Esophagus squamous epithelium (tissue), 5 donors: Measurements from ENCODE around the gene ASGR2. TPM values are rescaled to one million over a fixed set of nuclear protein-coding genes. Genes with fewer than 3 reads are reported as not detected.

Experiments used
- DNase-seq: peaks from one replicate; lab custom pipeline; 2025; lab: John Stamatoyannopoulos, UW
- H3K27ac ChIP-seq, 4 donors: fragments of 200-600 bp; sonication (generic); one replicate each; pipeline ENCODE4 v1.5.1; 2016 to 2019; ENCODE audit warnings: mild to moderate bottlenecking in 1 of 4
- H3K27me3 ChIP-seq, 4 donors: fragments of 200-600 bp; sonication (generic); 1 replicate in 3 of 4; 2 replicates in 1 of 4; pipeline versions ENCODE4 v1.5.1 to v1.6.0; 2017 to 2021; ENCODE audit warnings: antibody characterized with exemption in 1 of 4
- H3K36me3 ChIP-seq, 3 donors: fragments of 200-600 bp; sonication (generic); one replicate each; pipeline ENCODE4 v1.5.1; 2016 to 2019
- H3K4me1 ChIP-seq, 3 donors: fragments of 200-600 bp; sonication (generic); one replicate each; pipeline ENCODE4 v1.5.1; 2017 to 2019
- H3K4me3 ChIP-seq, 4 donors: fragments of 200-600 bp; sonication (generic); 1 replicate in 3 of 4; 2 replicates in 1 of 4; pipeline ENCODE4 v1.5.1; 2016 to 2019; ENCODE audit warnings: mild to moderate bottlenecking in 2 of 4, moderate library complexity in 1 of 4
- H3K9me3 ChIP-seq, 3 donors: fragments of 200-600 bp; sonication (generic); one replicate each; pipeline ENCODE4 v1.5.1; 2016 to 2019
- POLR2A ChIP-seq, 4 donors: fragments of 450-650 bp; IDR thresholded peaks; one replicate each; pipeline ENCODE4 v1.6.1; 2017; ENCODE audit warnings: antibody characterized with exemption in 4 of 4, mild to moderate bottlenecking in 4 of 4, moderate library complexity in 3 of 4
- whole genome bisulfite sequencing, 2 donors: methylation state at CpG; one replicate each; pipeline ENCODE4 v1.1.5; 2018; 5-methylcytosine and 5-hydroxymethylcytosine counted together
- intact Hi-C: fragments of 100-400 bp; cut with DNase I; formaldehyde crosslinking; loops from one replicate; pipeline ENCODE4 v1.15.0; 2022
- total RNA-seq, 4 donors: library from RNA; depleted of rRNA; stranded (reverse); fragments of >200 nt; gene quantifications; one replicate each; pipeline ENCODE4 v1.1.0, GENCODE V29; 2016
- TF ChIP-seq, protein P1 (sequence below), 6 experiments: fragments of 450-650 bp in 4 of 6; fragments of 200-600 bp in 2 of 6; sonication (generic) in 2 of 6; IDR thresholded peaks; one replicate each; pipeline ENCODE4 v1.5.1; 2016 to 2019; ENCODE audit warnings: antibody characterized with exemption in 6 of 6, mild to moderate bottlenecking in 4 of 6, moderate library complexity in 4 of 6
- donor health status: DM: yes; HTN: yes; CAD: no.

The ASGR2 gene
- total RNA-seq, 4 donors from 2014 or later: 0.50 to 0.95 TPM; not detected in 2

GRCh38 chr17:7114875-7115614 lies 423 bp upstream of the ASGR2 start:
- H3K27ac ChIP-seq: peak overlapping the region in 2 of 4 donors; percentile 4 to 49
- H3K36me3 ChIP-seq: no peaks in the 10 kb centered on the region
- no peak overlapping the region for H3K4me3 ChIP-seq
- H3K27me3 ChIP-seq: peaks cover 0 to 15% (median 0%) of the 10 kb centered on the region in 4 donors
- 60 to 67% methylated on average over 4 to 16 of the region's 19 CpGs for WGBS, 2 donors
- intact Hi-C loops: no loop called here
- TF ChIP-seq, protein P1, sequence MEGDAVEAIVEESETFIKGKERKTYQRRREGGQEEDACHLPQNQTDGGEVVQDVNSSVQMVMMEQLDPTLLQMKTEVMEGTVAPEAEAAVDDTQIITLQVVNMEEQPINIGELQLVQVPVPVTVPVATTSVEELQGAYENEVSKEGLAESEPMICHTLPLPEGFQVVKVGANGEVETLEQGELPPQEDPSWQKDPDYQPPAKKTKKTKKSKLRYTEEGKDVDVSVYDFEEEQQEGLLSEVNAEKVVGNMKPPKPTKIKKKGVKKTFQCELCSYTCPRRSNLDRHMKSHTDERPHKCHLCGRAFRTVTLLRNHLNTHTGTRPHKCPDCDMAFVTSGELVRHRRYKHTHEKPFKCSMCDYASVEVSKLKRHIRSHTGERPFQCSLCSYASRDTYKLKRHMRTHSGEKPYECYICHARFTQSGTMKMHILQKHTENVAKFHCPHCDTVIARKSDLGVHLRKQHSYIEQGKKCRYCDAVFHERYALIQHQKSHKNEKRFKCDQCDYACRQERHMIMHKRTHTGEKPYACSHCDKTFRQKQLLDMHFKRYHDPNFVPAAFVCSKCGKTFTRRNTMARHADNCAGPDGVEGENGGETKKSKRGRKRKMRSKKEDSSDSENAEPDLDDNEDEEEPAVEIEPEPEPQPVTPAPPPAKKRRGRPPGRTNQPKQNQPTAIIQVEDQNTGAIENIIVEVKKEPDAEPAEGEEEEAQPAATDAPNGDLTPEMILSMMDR (IDR thresholded peaks at IDR 0.05): no peak
- TF ChIP-seq POLR2A (IDR thresholded peaks at IDR 0.05): no peak
- H3K4me1 ChIP-seq: no peaks in the 10 kb centered on the region
- H3K9me3 ChIP-seq: no peaks in the 10 kb centered on the region
- no peak for DNase-seq

GRCh38 chr17:7113273-7114071 lies 1.1 kb downstream of the ASGR2 start:
- no peak overlapping the region for H3K4me3 ChIP-seq
- H3K27me3 ChIP-seq: peaks cover 0 to 11% (median 0%) of the 10 kb centered on the region in 4 donors
- H3K36me3 ChIP-seq: no peaks in the 10 kb centered on the region
- no peak overlapping the region for H3K27ac ChIP-seq
- H3K4me1 ChIP-seq: no peaks in the 10 kb centered on the region
- intact Hi-C loops: no loop called here
- no peak for TF ChIP-seq POLR2A (IDR thresholded peaks at IDR 0.05)
- TF ChIP-seq, protein P1 (IDR thresholded peaks at IDR 0.05): no peak
- WGBS, 2 donors: 88 to 93% methylated on average over 13 to 15 of the region's 15 CpGs
- H3K9me3 ChIP-seq: no peaks in the 10 kb centered on the region
- DNase-seq: no peak

GRCh38 chr17:7112510-7113108 lies 2.0 kb downstream of the ASGR2 start:
- no peak overlapping the region for H3K27ac ChIP-seq
- intact Hi-C loops: no loop called here
- no peaks in the 10 kb centered on the region for H3K4me1 ChIP-seq
- H3K36me3 ChIP-seq: no peaks in the 10 kb centered on the region
- TF ChIP-seq, protein P1 (IDR thresholded peaks at IDR 0.05): no peak
- TF ChIP-seq POLR2A (IDR thresholded peaks at IDR 0.05): no peak
- H3K9me3 ChIP-seq: no peaks in the 10 kb centered on the region
- peaks cover 0 to 20% (median 0%) of the 10 kb centered on the region in 4 donors for H3K27me3 ChIP-seq
- DNase-seq: no peak
- 67 to 71% methylated on average over 8 of the region's 10 CpGs for WGBS, 2 donors
- no peak overlapping the region for H3K4me3 ChIP-seq

GRCh38 chr17:7111784-7112509 lies 2.7 kb downstream of the ASGR2 start:
- 37 to 47% methylated on average over 11 of the region's 12 CpGs for WGBS, 2 donors
- intact Hi-C loops: no loop called here
- no peaks in the 10 kb centered on the region for H3K4me1 ChIP-seq
- peaks cover 0 to 23% (median 0%) of the 10 kb centered on the region in 4 donors for H3K27me3 ChIP-seq
- no peaks in the 10 kb centered on the region for H3K9me3 ChIP-seq
- no peaks in the 10 kb centered on the region for H3K36me3 ChIP-seq
- no peak overlapping the region for H3K27ac ChIP-seq
- no peak for DNase-seq
- H3K4me3 ChIP-seq: no peak overlapping the region
- TF ChIP-seq, protein P1 (IDR thresholded peaks at IDR 0.05): no peak
- no peak for TF ChIP-seq POLR2A (IDR thresholded peaks at IDR 0.05)
